NCI-H526 (cell line): ENCODE measurements around the gene CYSTM1.
"Not testable (repeated sequence)": the region's sequence is repeated elsewhere in the genome, so short reads cannot be mapped to it uniquely, and the experiment has no call there.

Source experiments
- DNase-seq, 2 experiments: peaks; one replicate each; lab custom pipeline; 2025; lab: John Stamatoyannopoulos, UW

The CYSTM1 gene

DNA sequence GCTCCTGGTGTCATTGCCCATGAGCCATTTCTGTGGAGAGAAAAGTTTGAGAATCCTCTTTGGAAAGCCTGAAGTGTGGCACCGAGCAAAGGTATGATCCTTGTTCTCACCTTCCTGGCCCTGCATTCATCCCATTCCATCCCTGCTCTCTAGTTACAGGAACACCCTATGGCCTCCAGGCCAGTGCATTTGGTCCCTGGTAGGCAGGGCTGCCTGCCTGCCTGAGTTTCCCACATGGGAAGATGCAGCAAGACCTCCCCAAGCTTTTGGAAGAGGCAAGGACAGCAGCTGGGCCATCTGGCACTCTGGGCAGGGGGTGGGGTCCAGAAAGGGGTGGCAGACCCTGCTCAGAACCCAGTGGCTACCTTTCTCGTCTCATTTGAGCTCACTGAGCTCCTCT lies 24.8 kb upstream of the CYSTM1 start:
- DNase-seq: no peak

DNA sequence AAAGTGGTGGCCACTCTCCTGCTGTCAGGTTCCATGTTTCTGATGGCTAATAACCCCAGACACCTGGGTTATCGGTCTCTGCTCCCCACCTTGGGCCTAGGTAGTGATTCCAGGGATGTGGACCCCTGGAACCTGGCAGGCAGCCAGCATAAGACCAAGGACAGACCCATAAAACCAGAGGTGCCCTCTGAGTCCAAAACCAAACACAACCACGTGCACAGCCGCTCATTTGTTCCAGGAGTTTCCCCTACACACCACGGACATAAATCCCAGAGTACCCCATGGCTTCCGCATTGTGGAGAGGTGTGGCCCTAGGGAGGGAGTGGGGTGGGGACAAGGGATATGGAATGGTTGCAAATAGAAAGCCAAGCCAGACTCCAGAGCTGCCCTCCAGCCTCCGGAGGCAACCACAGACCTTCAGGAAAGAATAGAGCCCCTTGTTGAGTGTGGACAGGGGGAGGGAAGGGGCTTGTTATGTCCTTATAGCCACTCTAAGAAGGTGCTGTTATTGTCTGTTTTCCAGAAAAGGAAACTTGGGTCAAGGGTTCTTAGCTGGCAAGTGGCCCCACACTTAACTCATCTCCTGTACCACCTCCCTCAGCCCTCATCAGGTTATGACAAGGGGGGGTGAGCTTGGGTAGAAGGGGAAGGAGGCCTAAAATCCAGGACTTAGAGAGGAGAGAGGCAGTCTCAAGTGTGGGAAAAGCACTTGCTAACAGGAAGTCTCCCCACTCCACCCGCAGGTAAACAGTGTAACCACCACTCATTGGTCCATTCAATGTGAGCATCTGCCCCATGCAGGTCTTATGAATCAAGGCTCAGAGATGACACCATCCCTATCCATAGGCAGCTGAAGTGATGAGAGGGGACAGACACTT lies 23.6 kb upstream of the CYSTM1 start:
- DNase-seq: no peak

DNA sequence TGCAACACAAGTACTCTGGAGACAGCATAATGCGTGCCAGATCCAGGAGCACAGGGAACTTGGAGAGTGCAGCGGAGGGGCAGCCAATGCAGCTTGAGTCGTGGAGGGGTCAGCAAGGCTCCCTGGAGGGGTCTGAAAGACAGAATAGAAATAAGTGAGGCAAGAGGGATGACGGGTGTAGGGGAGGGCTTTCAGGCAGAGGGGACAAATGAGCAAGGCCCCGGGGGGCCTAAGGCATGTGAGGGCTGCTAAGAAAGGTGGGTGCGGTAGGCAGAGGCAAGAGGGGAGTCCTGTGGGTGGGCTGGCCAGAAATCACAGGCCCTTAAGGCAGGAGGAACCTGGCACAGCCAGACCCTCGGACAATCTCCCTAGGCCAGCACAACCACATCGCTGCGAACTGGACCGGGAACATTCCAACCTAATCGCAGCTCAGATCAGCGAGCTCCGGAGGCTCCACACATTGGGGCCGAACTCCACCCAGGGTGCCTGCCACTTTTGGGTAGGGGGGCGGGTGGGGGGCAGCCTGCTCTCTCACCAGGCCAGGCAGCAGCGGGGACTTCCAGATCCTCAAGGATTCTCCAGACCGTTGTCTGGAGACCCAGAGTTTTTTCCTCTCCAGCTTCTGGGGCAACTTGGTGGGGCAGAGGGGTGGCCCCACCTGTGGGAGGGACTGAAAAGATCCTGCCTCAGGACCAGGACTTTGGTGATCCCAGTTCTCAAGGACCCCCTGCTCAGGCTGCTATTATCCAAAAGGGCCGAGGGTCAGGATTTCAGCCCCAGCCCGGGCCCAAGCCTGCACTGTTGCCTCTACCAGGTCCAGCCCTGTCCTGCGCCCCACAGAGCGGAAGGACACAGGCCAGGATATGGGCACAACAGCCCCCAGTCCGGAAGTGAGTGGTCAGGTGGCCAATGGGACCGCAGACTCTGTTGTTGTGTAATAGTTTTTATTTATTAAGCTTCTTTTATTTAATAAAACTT lies 22.7 kb upstream of the CYSTM1 start:
- no peak for DNase-seq

DNA sequence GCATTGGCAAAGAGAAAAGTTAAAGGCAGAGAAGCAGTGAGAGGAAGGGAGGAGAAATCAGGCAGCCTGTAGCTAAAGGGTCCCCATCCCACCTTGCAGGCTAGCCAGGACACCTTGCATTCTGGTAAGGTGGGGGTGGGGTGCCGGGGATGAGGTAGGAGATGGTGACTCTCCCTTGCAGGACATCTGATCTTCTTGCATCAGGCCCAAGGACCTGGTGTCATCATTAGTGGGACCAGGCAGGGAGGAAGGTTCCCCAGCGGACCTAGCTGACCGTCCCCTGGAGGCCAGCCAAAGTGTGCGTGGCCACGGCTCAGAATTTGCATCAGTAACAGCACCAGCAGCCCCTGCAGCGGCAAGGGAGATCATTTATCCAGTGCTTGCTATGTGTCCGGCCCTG lies 21.7 kb upstream of the CYSTM1 start:
- DNase-seq: peak in 1 of 2 experiments; percentile 54

DNA sequence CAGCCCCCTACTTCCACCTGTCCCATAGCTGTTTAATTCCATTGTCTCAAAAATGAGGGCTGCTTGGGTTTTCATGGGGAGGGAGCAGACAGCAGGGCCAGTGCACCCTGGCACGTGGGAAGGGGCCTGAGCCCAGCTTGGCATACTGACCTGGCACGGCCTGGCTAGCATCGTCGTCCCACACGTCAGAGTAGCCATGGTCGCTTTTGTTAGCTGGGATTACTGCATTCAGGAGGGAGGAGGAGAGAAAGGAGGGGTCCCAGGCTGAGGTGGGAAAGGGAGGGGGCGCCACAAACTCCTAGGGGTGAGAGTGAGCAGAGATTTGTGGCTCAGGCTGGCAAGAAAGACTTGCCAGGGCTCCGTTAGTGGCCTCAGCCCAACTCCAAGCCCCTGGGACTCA lies 21.1 kb upstream of the CYSTM1 start:
- no peak for DNase-seq

DNA sequence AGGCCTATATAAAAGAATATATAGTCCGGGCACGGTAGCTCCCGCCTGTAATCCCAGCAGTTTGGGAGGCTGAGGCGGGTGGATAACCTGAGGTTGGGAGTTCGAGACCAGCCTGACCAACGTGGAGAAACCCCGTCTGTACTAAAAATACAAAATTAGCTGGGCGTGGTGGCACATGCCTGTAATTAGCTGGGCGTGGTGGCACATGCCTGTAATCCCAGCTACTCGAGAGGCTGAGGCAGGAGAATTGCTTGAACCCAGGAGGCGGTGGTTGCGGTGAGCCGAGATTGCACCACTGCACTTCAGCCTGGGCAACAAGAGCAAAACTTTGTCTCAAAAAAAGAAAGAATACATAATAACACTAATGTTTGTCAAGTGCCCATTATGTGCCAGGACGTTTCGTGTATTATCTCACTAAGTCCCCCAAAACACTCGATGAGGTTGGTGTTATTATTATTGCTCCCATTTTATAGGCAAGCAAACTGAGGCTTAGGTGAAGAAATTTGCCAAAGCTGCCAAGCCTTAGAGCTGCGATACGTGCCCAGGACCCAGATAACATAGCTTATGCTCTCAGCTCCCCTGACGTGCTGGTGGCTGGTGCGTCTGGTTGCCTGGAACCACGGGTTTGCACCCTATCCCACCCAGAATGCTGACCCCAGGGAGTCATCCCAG lies 20.1 kb upstream of the CYSTM1 start:
- DNase-seq: not testable (repeated sequence)

DNA sequence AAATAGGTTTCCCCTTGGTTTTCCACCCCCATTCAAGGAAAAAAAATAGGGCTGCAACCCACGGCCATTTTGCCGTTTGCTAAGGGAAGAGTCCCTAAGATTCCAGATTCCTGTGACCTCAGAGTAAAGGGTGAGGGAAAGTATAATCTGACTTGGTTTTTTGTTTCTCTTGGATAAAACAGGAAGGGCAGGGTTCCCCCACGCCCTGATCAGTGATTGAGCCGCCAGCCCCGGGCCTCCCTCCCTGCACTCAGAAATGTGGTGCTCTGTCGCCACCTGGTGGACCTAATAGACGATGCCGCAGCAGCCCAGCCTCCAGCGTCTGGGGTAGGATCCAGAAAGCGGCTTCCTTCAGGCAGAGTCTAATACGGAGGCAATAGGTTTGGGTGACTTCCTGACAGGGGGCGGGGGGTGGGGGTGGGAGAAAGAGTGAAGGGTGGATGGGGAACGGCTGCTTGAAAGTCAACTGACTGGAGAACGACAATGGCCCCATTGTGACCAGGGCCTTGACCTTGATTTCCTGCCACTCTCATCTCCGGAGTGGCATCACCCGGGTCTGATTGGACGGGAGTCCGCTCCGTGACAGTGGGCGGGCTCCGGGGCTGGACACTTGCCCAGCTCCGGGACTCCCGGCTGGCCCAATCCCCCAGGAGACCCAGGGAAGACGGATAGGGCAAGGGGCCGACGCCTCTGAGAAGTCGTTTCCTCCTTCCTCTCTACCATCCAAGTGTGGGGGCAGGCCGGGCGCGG lies 17.8 kb upstream of the CYSTM1 start:
- peak; percentile 57 to 92 for DNase-seq

DNA sequence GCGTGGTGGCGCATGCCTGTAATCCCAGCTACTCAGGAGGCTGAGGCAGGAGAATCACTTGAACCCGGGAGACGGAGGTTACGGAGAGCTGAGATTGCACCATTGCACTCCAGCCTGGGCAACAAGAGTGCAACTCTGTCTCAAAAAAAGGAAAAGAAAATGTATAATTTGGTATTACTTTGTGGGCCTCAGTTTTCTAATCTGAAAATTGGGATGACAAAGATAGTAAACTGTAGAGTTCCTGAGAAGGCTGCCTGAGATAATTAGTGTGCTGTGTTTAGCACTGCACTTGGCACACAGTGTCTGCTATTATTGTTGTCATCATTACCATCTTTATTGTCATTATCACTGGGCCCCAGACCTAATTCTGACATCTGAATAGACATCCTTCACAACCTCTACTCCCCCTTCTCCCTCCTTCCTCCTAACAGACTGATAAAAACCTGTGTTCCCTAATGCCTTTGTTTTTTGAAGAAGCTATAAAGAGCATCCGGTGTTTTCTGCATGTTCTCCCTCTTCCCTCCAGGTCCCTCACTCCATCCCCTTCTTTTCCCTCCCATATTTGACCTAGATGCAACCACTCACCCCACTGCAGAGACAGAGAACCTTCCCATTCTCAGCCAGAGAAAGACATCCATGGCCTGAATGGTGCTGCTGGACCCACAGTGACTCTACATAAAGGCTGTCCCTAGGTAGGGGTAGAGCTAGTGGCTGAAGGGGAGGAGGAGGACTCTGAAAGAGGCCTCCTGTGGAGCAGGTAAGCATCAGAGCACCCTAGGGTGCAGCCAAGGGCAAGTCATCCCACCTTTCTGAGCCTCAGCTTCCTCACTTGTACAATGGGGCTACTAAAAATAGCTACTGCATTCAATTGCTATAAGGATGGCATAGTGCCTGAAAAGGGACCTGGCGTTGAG lies 15.7 kb upstream of the CYSTM1 start:
- DNase-seq: no peak

DNA sequence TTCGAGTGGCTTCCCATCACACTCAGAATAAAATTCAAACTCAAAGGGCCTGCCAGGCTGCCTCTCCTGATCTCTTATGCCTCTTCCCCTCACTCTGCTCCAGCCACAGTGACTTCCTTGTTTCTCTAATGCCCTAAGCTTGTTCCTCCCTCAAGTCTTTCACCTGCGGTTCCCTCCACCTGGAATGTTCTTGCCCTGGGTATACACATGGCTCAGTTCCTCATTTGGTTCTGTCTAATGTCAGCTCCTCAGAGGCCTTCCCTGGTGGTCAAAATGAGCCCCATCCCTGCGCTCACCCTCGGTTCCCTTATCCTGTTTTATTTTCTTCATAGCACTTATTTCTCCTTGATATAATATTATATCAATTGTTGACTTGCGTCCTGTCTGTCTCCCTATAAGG lies 12.7 kb upstream of the CYSTM1 start:
- DNase-seq: no peak

DNA sequence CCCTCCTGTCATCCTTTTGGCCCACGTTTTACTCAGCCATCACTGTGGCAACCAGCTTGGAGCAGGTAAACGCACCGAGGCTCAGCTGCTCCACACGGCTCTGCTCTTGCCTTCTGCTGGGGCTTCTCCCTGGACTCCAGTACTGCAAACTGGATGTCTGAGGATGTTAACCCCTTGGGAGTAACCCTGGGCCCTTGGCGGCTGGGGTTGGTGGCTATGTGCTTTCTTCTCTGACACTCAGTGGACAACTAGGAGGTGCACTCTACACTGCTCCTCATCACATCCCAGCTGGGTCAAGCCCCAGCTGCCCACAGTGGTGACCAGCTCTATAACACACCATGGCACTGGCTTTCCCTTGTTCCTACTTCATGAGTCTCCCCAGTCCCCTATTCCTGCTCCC lies 12.2 kb upstream of the CYSTM1 start:
- no peak for DNase-seq

DNA sequence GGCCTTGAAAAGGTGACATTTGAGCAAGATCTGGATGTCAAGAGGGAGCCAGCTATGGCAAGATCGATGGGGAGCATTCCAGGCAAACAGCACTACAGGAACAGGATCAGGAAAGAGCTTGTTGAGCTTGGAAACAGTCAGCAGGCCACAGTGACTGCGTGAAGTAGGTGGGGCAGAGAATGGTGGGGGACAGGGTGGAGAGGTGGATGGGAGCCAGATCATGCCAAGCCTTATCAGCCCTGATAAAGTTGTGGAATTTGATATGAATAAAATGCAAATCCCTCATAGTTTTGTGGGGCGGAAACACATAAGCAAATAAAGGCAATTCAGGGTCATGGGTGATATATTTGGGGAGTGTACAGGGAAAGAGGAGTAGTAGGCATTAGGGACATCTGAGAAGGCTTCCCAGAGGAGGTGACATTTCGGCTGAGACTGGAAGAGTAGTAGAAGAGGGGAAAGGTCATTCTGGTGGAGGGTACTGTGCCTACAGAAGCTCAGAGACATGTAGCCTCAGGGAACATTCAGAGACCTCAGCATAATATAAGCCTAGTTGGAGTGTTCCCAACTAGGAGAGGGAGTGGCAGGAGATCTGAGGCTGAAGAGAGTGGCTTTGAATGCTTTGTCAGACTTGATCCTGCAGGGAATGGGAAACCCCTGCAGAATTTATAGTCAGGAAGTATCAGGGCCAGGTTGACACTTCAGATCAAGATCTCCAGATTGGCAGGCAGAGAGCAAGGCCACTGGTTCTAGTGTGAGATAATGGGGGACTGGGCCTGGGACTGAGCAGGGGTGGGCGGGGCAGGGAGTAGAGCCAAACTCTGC lies 9.7 kb upstream of the CYSTM1 start:
- DNase-seq: peak in 1 of 2 experiments; percentile 39

DNA sequence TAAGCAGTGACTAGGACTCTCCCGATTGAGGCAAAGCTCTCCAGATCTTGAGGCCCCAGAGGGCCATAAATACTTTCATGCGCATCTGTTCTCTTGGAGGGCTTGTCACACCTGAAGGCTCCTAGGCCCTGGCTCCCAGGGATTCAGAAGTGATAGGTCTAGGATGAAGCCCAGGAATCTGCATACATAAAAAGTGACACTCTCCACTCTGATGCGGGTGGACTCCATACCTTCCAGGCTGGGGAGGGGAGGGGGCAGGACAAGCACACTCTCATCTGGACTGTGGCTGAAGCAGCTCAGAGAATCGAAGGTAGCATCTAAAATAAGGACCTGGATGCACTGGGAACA lies 9.1 kb upstream of the CYSTM1 start:
- peak in 1 of 2 experiments; percentile 47 for DNase-seq

DNA sequence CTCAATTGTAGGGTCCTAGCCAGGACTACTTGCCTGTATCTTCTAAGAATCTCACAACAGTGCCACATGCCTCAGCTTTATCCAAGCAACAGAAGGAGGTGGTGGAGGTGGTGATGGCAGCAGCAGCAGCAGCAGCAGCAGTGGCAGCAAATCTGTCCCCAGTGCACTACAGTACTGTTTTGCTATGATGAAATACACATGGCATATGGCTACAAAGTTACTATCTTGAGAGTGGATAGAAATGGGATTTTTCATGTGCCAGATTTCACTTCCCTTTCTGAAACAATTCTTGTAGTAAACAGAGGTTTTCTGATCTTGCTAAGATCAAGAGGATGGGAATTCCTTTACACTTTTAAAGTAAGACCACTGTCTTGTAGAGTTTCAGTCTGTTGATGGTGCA lies 8.1 kb upstream of the CYSTM1 start:
- DNase-seq: no peak

DNA sequence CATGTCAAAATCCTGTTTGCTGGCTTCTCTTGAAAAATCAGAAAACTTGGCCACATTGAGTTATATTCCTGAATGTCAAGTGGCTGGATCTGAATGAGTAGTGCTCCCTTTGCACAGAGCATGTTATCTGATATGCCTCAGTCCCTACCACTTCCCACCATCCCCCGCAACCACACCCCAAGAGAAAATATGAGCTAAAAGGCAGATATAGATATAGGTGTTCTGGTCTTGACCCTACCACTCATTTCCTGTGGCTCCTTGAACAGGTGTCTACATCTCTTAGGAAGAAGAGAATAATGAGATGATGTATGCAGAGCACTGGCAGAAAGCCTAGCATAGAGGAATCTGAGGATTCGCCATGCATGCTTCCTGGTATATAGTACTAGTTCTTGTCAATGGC lies 6.6 kb upstream of the CYSTM1 start:
- DNase-seq: no peak

DNA sequence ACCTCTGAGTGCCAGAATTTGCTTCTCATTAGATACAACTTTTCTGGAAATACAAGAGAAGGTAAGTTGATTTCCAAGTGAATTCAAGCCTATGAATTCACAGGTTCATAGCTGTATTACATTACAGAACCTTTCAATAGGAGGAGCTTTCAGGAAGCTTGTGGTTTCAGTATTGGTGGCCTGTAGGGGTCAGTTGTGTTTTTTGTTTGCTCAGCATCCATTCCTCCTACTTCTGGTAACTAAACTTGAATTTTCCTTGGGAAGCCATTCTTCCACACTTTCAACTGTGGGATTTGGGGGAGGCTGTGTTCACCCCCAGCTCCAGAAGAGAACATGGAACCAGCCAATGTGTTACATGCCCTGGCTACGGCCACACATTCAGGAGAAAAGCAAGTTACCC lies 5.6 kb upstream of the CYSTM1 start:
- no peak for DNase-seq

DNA sequence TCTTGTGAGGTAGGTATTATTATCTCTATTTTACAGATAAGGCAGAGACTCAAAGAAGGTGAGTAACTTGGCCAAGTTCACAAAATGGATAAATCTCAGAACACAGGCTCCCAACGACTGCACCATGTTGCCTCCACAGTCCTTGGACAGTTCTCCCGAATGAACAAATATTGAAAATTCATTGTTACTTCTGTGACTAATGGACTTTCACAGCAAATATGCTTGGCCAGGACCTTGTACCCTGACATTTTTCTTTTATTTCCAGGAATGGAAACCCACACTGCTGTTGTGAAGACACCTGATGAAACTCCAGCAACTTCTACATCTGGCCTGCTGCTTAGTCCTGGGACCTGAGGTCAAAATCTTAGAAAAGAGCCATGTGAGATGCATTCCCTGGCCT lies 2.5 kb upstream of the CYSTM1 start:
- DNase-seq: no peak

DNA sequence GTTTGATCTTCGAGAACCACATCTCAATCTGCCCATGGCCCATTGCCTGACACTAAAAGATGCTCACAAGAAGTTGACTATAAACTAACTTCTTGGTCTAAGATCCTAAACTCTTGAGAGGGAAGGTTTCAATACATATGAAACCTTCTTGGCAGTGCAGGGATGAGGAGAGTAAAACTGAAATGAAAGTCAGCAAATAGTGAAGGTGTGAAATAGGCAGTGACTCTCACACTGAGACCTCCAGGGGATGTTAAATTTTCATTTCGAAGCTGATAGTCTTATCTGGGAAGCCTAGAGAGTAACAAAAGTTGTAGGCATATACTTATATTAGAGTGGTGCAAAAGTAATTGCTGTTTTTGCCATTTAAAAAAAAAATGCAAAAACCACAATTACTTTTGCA lies 974 bp upstream of the CYSTM1 start:
- DNase-seq: no peak

DNA sequence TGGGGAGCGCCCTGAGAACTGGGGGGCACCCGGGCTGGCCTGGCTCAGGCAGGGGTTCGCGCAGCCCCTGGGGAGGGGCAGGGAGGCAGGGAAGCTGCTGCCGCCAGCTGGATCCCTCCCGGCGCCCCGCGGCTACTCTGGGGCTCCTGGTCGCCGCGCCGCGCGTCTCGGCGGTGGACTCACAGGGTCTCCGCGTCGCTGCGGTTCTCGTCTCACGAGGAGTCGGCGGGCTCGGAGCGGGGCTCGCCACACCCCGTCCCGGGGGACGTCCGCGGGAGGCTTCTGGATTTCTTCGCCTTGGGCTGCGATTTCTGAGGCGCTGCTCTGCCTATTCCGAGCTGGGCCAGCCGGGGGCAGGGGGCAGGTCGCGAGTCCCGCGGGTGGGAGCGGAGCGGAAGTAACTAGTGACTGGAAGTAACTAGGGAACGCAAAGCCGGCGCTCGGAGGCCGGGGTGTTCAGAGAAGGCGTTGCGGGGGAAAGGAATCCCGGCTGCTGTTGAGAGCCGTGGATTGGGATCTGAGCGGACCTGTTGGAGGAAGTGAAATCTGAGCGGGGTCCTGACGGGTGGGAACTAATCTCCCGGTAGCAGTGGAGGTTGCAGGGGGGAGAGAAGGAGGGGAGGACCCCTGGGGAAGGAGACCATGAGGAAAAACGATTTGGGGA lies 511 bp downstream of the CYSTM1 start:
- peak; percentile 79 to 90 for DNase-seq

DNA sequence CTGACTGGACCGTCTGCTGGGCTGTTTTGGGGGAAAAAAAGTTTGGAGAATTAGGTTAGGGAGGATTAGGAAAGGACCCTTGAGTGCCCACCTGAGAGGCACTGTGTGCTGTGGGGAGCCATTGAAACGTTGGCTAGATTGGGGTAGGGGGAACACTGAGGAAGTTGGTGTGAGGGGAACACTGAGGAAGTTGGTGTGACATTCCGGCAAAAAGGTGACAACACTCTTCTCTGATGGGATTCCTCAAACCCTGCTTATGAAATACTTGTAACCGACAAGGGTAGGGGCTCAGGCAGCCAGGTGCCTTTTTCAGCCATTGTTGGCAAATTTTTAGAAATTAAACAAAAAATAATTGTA lies 1.0 kb downstream of the CYSTM1 start:
- DNase-seq: no peak
